HFF-Myc (cell line): ENCODE results near the gene CPHXL2.
A peak's percentile ranks its signal among the peaks of the same experiment; 100 is the strongest.

ENCODE experiments used
- DNase-seq: peaks from one replicate; pipeline ENCODE4 v3.0.0-alpha.2; 2011; ENCODE audit warnings: low read depth; ENCODE audit errors: extremely low read depth
- H3K4me3 ChIP-seq: replicated peaks from 2 replicates; pipeline ENCODE4 v1.5.1; 2011; ENCODE audit warnings: low read depth, mild to moderate bottlenecking, control low read depth, low read length
- CTCF ChIP-seq: IDR thresholded peaks from 2 replicates; pipeline ENCODE4 v1.5.1; 2012; ENCODE audit warnings: mild to moderate bottlenecking, low read depth, low read length, control low read depth; ENCODE audit errors: missing control alignments

CPHXL2 gene

GRCh38 chr16:75660726-75661302, 16.0 kb downstream of the CPHXL2 start:
- H3K4me3 ChIP-seq: no peak overlapping the region
- DNase-seq: no peak
- TF ChIP-seq CTCF: no peak

- DNase-seq: no peak
- TF ChIP-seq CTCF: no peak
- no peak overlapping the region for H3K4me3 ChIP-seq
Observed at GRCh38 chr16:75660321-75660720, 16.5 kb downstream of the CPHXL2 start.

GRCh38 chr16:75658175-75658574, 18.6 kb downstream of the CPHXL2 start:
- H3K4me3 ChIP-seq: no peak overlapping the region
- DNase-seq: no peak
- no peak for TF ChIP-seq CTCF

- TF ChIP-seq CTCF: no peak
- DNase-seq: peak; percentile 41
- H3K4me3 ChIP-seq: no peak overlapping the region
Observed at GRCh38 chr16:75653922-75654321, 22.9 kb downstream of the CPHXL2 start.

GRCh38 chr16:75648265-75649076, 28.3 kb downstream of the CPHXL2 start:
- TF ChIP-seq CTCF: no peak
- peak; percentile 54 for DNase-seq
- peak overlapping the region; percentile 98 for H3K4me3 ChIP-seq

- peak; percentile 59 for DNase-seq
- TF ChIP-seq CTCF: no peak
- peak within 1 kb of the TSS; percentile 98 for H3K4me3 ChIP-seq
Observed at GRCh38 chr16:75647492-75648264, 29.1 kb downstream of the CPHXL2 start, which contains the start of the genes KARS1 and TERF2IP. Gene KARS1 (minus strand): TSS chr16:75647665. CDS start chr16:75647639, 26 bp downstream. Gene TERF2IP (plus strand): TSS chr16:75647773. CDS start chr16:75647883, 110 bp downstream.
